Parathyroid adenoma (tissue), 2 donors: ENCODE results near the gene NODAL.

Experiments used
- H2AFZ ChIP-seq: fragments of 300-600 bp; sonication (generic); one replicate; pipeline ENCODE4 v1.7.0; 2017; ENCODE audit warnings: antibody characterized with exemption, mild to moderate bottlenecking
- H3K27ac ChIP-seq: fragments of 300-600 bp; sonication (generic); one replicate; pipeline ENCODE4 v1.7.0; 2017
- H3K27me3 ChIP-seq: fragments of 300-600 bp; sonication (generic); one replicate; pipeline ENCODE4 v1.7.0; 2017; ENCODE audit warnings: low read length; ENCODE audit not compliant: control insufficient read depth, insufficient read depth
- H3K36me3 ChIP-seq: fragments of 300-600 bp; sonication (generic); one replicate; pipeline ENCODE4 v1.7.0; 2017; ENCODE audit warnings: low read length; ENCODE audit not compliant: control insufficient read depth, insufficient read depth
- H3K4me1 ChIP-seq: fragments of 300-600 bp; sonication (generic); one replicate; pipeline ENCODE4 v1.7.0; 2017; ENCODE audit warnings: control low read depth
- H3K4me2 ChIP-seq: fragments of 300-600 bp; sonication (generic); one replicate; pipeline ENCODE4 v1.7.0; 2017; ENCODE audit warnings: low read length
- H3K4me3 ChIP-seq: fragments of 300-600 bp; sonication (generic); one replicate; pipeline ENCODE4 v1.7.0; 2017; ENCODE audit warnings: low read depth, low read length
- H3K79me2 ChIP-seq: fragments of 300-600 bp; sonication (generic); one replicate; pipeline ENCODE4 v1.7.0; 2017; ENCODE audit warnings: control low read depth
- H3K9ac ChIP-seq: fragments of 300-600 bp; sonication (generic); one replicate; pipeline ENCODE4 v1.7.0; 2017; ENCODE audit warnings: mild to moderate bottlenecking
- H3K9me3 ChIP-seq: fragments of 300-600 bp; sonication (generic); one replicate; pipeline ENCODE4 v1.7.0; 2017; ENCODE audit warnings: low read length; ENCODE audit not compliant: control insufficient read depth
- CTCF ChIP-seq: fragments of 300-600 bp; sonication (generic); IDR thresholded peaks from one replicate; pipeline ENCODE4 v1.7.0; 2017; ENCODE audit warnings: antibody characterized with exemption, mild to moderate bottlenecking
- donor health status: primary hyperparathyroidism.

Gene NODAL

DNA sequence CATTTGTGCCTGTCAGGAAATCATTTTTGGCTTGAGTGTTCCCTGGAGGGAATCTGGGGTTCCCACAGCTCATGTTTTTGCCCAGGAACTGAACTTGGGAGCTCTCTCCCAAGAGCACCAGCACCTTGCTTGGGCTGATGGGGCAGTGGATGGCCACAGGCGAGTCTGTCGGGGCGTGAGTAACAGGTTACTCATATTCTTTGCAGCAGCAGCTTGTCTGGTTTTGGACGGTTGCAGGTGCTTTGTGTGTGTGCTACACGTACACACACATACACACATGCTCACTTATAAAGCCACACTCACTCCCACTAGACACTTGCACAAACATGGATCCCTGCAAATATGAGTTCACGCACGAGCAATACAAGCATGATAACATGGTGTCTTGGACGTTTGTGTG is 34.2 kb upstream of the NODAL start:
- Histone ChIP-seq H3K4me3 (no peak overlapping the region), H3K4me2 (no peak overlapping the region), H3K36me3 (no peaks in the 10 kb centered on the region), H3K4me1 (peaks cover 6% of the 10 kb centered on the region), H2AFZ (no peak overlapping the region), H3K27me3 (no peaks in the 10 kb centered on the region), H3K27ac (no peak overlapping the region), H3K9me3 (no peaks in the 10 kb centered on the region), H3K9ac (no peak overlapping the region), H3K79me2 (no peaks in the 10 kb centered on the region)
- no peak for TF ChIP-seq CTCF

DNA sequence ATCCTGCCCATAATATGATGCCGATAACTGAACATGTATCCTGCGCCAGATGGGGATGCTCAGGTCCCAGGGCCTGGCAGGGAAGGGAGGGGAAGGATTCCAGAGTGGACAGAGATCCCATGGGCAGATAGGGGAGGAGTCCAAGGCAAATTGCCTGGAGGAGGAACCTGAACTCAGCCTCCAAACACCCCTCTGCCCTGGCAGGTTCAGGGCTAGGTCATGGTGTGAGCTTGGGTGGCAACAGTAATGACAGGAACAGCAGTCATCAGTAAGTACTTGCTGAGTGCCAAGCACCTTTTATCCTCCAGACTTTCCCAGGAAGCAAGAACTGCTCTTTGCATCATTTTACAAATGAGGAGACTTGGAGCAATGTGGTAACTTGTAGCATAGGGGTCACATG is 33.3 kb upstream of the NODAL start:
- Histone ChIP-seq H3K36me3 (no peaks in the 10 kb centered on the region), H3K4me1 (peaks cover 6% of the 10 kb centered on the region), H3K4me3 (no peak overlapping the region), H3K79me2 (no peaks in the 10 kb centered on the region), H3K27ac (no peak overlapping the region), H3K9me3 (no peaks in the 10 kb centered on the region), H3K27me3 (no peaks in the 10 kb centered on the region), H3K4me2 (no peak overlapping the region), H3K9ac (no peak overlapping the region), H2AFZ (no peak overlapping the region)
- TF ChIP-seq CTCF, result no peak

DNA sequence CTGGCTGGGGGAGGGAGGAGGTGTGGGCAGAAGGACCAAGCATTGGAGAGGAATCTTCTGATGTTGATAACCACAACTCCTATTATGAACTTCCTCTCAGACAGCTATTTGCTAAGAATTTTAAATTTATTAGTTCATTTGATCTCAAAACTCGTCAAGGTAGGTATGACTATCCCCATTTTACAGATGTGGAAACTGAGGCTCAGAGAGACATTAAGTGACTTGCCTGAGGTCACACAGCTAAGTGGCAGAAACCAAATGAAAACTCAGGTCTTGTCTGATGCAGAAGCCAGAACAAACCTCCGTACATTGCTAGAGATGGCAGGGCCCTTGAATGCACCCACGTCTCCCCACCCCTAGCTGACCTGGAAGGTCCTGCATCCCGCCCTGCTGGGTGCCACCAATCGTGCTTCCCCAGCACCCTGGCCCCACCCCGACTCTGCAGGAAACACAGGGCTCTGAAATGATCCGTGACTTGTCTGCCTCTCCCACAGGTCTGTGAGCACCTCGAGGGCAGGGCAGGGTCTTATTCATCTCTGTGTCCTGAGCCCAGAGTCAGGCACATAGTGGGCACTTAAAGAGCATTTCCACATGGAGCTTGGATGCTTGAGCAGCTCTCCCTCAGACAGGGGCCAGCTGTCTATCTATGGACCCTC is 31.4 kb upstream of the NODAL start:
- Histone ChIP-seq H3K36me3 (no peaks in the 10 kb centered on the region), H2AFZ (no peak overlapping the region)
- no peak for TF ChIP-seq CTCF

GRCh38 chr10:70466951-70467350 is 25.5 kb upstream of the NODAL start:
- Histone ChIP-seq H3K27ac (no peak overlapping the region), H3K27me3 (no peaks in the 10 kb centered on the region), H3K9ac (no peak overlapping the region), H3K4me2 (no peak overlapping the region), H3K9me3 (no peaks in the 10 kb centered on the region), H2AFZ (no peak overlapping the region), H3K36me3 (no peaks in the 10 kb centered on the region), H3K4me3 (no peak overlapping the region), H3K4me1 (no peaks in the 10 kb centered on the region), H3K79me2 (no peaks in the 10 kb centered on the region)
- TF ChIP-seq CTCF, result no peak

More for the DNA sequence above, 31.4 kb upstream of the NODAL start:
- H3K4me2 ChIP-seq, result no peak overlapping the region
- H3K4me1 ChIP-seq, result peaks cover 3% of the 10 kb centered on the region
- H3K4me3 ChIP-seq, result no peak overlapping the region
- no peaks in the 10 kb centered on the region for H3K79me2 ChIP-seq
- H3K9ac ChIP-seq, result no peak overlapping the region
- no peaks in the 10 kb centered on the region for H3K27me3 ChIP-seq
- H3K9me3 ChIP-seq, result no peaks in the 10 kb centered on the region
- H3K27ac ChIP-seq, result no peak overlapping the region

DNA sequence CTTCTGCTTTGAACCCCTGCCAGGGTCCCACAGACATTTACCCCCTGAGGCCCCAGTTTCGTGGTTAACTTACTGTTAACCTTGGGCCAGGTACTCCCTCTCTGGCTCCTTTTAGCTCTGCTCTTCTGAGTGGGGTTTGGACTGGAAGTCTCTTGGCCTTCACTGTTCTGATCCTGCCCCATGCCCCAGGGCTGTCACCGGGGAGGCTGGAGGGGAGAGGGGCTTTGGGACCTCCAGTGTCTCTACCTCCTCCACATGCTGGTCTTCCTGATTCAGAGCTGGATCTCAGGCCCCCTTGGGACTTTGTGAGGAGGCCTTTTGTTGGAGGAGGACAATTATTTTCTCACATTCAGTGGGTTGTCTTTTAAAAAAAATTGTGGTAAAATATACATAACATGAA is 24.4 kb upstream of the NODAL start:
- Histone ChIP-seq H3K4me1 (no peaks in the 10 kb centered on the region), H3K4me3 (no peak overlapping the region), H3K9me3 (no peaks in the 10 kb centered on the region), H3K4me2 (no peak overlapping the region), H2AFZ (no peak overlapping the region), H3K79me2 (no peaks in the 10 kb centered on the region), H3K36me3 (no peaks in the 10 kb centered on the region), H3K9ac (no peak overlapping the region), H3K27ac (no peak overlapping the region), H3K27me3 (no peaks in the 10 kb centered on the region)
- TF ChIP-seq CTCF, result no peak
